Sigmoid colon (tissue), 3 donors: ENCODE measurements around the gene SBNO2.

ENCODE experiments used
- CTCF ChIP-seq, 4 experiments: fragments of 450-650 bp in 3 of 4; fragments of 200-600 bp in 1 of 4; IDR thresholded peaks; one replicate each; pipeline ENCODE4 v1.5.1; 2016 to 2019; ENCODE audit warnings: antibody characterized with exemption in 4 of 4, mild to moderate bottlenecking in 3 of 4, moderate library complexity in 2 of 4
- POLR2A ChIP-seq, 2 donors: fragments of 450-650 bp; IDR thresholded peaks; one replicate each; pipeline ENCODE4 v1.6.1; 2016; ENCODE audit warnings: antibody characterized with exemption in 2 of 2, mild to moderate bottlenecking in 2 of 2, moderate library complexity in 2 of 2

GRCh38 chr19:1063030-1063908, 110.8 kb downstream of the SBNO2 start:
- TF ChIP-seq CTCF (IDR thresholded peaks at IDR 0.05), result no peak
- TF ChIP-seq POLR2A (IDR thresholded peaks at IDR 0.05), result no peak
